SW 1271 (cell line): ENCODE data around the gene SMIM23.

Experiments
- DNase-seq, 2 experiments: peaks; one replicate each; lab custom pipeline; 2025; lab: John Stamatoyannopoulos, UW

The SMIM23 gene

GRCh38 chr5:171785517-171785916 lies at the start of gene SMIM23:
Gene SMIM23, plus strand, starts transcription at chr5:171785817. Its CDS starts 55 bp downstream, at chr5:171785872.
- no peak for DNase-seq

GRCh38 chr5:171736976-171737891 lies 48.4 kb upstream of the SMIM23 start:
- no peak for DNase-seq

- DNase-seq = no peak
Measured at GRCh38 chr5:171738501-171738900, 47.1 kb upstream of the SMIM23 start.

- DNase-seq = no peak
Measured at GRCh38 chr5:171739271-171739670, 46.3 kb upstream of the SMIM23 start.

GRCh38 chr5:171743436-171744076 lies 42.1 kb upstream of the SMIM23 start:
- no peak for DNase-seq

- no peak for DNase-seq
Measured at GRCh38 chr5:171744264-171744663, 41.4 kb upstream of the SMIM23 start.

GRCh38 chr5:171744882-171745281 lies 40.7 kb upstream of the SMIM23 start:
- DNase-seq = no peak

- no peak for DNase-seq
Measured at GRCh38 chr5:171745602-171746001, 40.0 kb upstream of the SMIM23 start.

- DNase-seq = no peak
Measured at GRCh38 chr5:171747061-171747859, 38.4 kb upstream of the SMIM23 start.

GRCh38 chr5:171748720-171749119 lies 36.9 kb upstream of the SMIM23 start:
- DNase-seq = no peak

GRCh38 chr5:171749365-171749764 lies 36.3 kb upstream of the SMIM23 start:
- no peak for DNase-seq

GRCh38 chr5:171750311-171750788 lies 35.3 kb upstream of the SMIM23 start:
- DNase-seq = no peak

GRCh38 chr5:171755354-171755821 lies 30.2 kb upstream of the SMIM23 start:
- DNase-seq = no peak

- peak; percentile 89 to 94 for DNase-seq
Measured at GRCh38 chr5:171757853-171758535, 27.6 kb upstream of the SMIM23 start.

- DNase-seq = no peak
Measured at GRCh38 chr5:171759777-171760176, 25.8 kb upstream of the SMIM23 start.

- DNase-seq = no peak
Measured at GRCh38 chr5:171762021-171762608, 23.5 kb upstream of the SMIM23 start.

GRCh38 chr5:171762903-171763302 lies 22.7 kb upstream of the SMIM23 start:
- DNase-seq = no peak

- no peak for DNase-seq
Measured at GRCh38 chr5:171764265-171764664, 21.4 kb upstream of the SMIM23 start.

GRCh38 chr5:171766875-171767274 lies 18.7 kb upstream of the SMIM23 start:
- DNase-seq = no peak

- DNase-seq = no peak
Measured at GRCh38 chr5:171770153-171770552, 15.5 kb upstream of the SMIM23 start.

- no peak for DNase-seq
Measured at GRCh38 chr5:171771856-171772255, 13.8 kb upstream of the SMIM23 start.
